Endothelial cell of umbilical vein (primary cell): Measurements from ENCODE around the gene HDDC2. TPM values are rescaled to one million over a fixed set of nuclear protein-coding genes. Genes with fewer than 3 reads are reported as not detected.

ENCODE experiments used
- BruUV-seq: library from RNA; stranded (reverse); fragments of 400-500 nt; replicated peaks from 2 replicates; lab custom pipeline; 2021; lab: Mats Ljungman, UMichigan
- CTCF ChIA-PET: fragments of 300-600, 350-600 bp; sonication (Branson Sonifier 250); formaldehyde crosslinking; loops from one replicate; lab custom pipeline; 2021; ENCODE audit warnings: antibody characterized with exemption, inconsistent platforms; lab: Charles Lee
- POLR2A ChIA-PET: fragments of 300-600, 350-600 bp; sonication (Branson Sonifier 250); formaldehyde crosslinking; loops from one replicate; lab custom pipeline; 2021; ENCODE audit warnings: antibody characterized with exemption, inconsistent platforms; lab: Charles Lee
- DNase-seq: peaks from one replicate; pipeline ENCODE4 v3.0.0-alpha.2; 2011; ENCODE audit warnings: low read depth, low spot score
- FAIRE-seq: peaks from 2 replicates; lab custom pipeline; 2011; peaks lifted over from hg19 to GRCh38; lab: Jason Lieb, UNC
- H2AFZ ChIP-seq: 2 replicates; pipeline ENCODE4 v1.6.0; 2012; ENCODE audit warnings: low read depth, low read length, control low read depth, inconsistent platforms
- H3K27ac ChIP-seq: 2 replicates; pipeline ENCODE4 v1.5.1; 2011; ENCODE audit warnings: low read depth, mild to moderate bottlenecking, control low read depth, low read length, moderate library complexity; ENCODE audit not compliant: insufficient read depth
- H3K27me3 ChIP-seq, 2 experiments: 2 replicates each; pipeline versions ENCODE4 v1.6.0 to v1.6.1; 2011; ENCODE audit warnings: low read length in 2 of 2, mixed read lengths in 1 of 2; ENCODE audit not compliant: control insufficient read depth in 2 of 2, insufficient read depth in 2 of 2
- H3K36me3 ChIP-seq, 2 experiments: 2 replicates in 1 of 2; 3 replicates in 1 of 2; pipeline ENCODE4 v1.5.1; 2011; ENCODE audit warnings: low read length in 2 of 2, mild to moderate bottlenecking in 1 of 2, moderate library complexity in 1 of 2; ENCODE audit not compliant: control insufficient read depth in 2 of 2, insufficient read depth in 2 of 2; ENCODE audit errors: extremely low read depth in 1 of 2
- H3K4me1 ChIP-seq: 3 replicates; pipeline ENCODE4 v1.5.1; 2011; ENCODE audit warnings: mild to moderate bottlenecking, low read length; ENCODE audit not compliant: control insufficient read depth, insufficient read depth; ENCODE audit errors: extremely low read depth
- H3K4me2 ChIP-seq: 2 replicates; pipeline ENCODE4 v1.6.1; 2011; ENCODE audit warnings: low read length, control low read depth, mixed read lengths; ENCODE audit not compliant: insufficient read depth
- H3K4me3 ChIP-seq, 3 experiments: fragments of 200-600 bp in 1 of 3; sonication (generic), shearing (Covaris generic) in 1 of 3; replicated peaks in 1 of 3; 2 replicates each; pipeline ENCODE4 v1.5.1; 2011 to 2016; ENCODE audit warnings: control low read depth in 3 of 3, low read length in 3 of 3, mild to moderate bottlenecking in 2 of 3, inconsistent platforms in 1 of 3, low read depth in 1 of 3, moderate library complexity in 1 of 3; ENCODE audit not compliant: insufficient read depth in 1 of 3
- H3K79me2 ChIP-seq: 2 replicates; pipeline ENCODE4 v1.6.0; 2012; ENCODE audit warnings: low read length, inconsistent platforms; ENCODE audit not compliant: control insufficient read depth, insufficient read depth
- H3K9ac ChIP-seq: replicated peaks from 2 replicates; pipeline ENCODE3; 2011; ENCODE audit warnings: low read length, control low read depth; ENCODE audit not compliant: insufficient read depth; ENCODE audit errors: extremely low read depth
- H3K9me1 ChIP-seq: replicated peaks from 3 replicates; pipeline ENCODE4 v1.6.0; 2011; ENCODE audit warnings: mild to moderate bottlenecking, low read length; ENCODE audit not compliant: control insufficient read depth, insufficient read depth; ENCODE audit errors: extremely low read depth
- H3K9me3 ChIP-seq: replicated peaks from 2 replicates; pipeline ENCODE4 v1.5.1; 2012; ENCODE audit warnings: low read length, inconsistent platforms; ENCODE audit not compliant: control insufficient read depth, insufficient read depth
- H4K20me1 ChIP-seq: replicated peaks from 2 replicates; pipeline ENCODE3; 2011; ENCODE audit warnings: mild to moderate bottlenecking, low read length; ENCODE audit not compliant: control insufficient read depth, insufficient read depth; ENCODE audit errors: extremely low read depth
- EZH2 ChIP-seq: IDR thresholded peaks from 2 replicates; pipeline ENCODE4 v1.6.1; 2012; ENCODE audit warnings: borderline replicate concordance, low read depth, mild to moderate bottlenecking, moderate library complexity, low read length, inconsistent platforms; ENCODE audit not compliant: severe bottlenecking
- FOS ChIP-seq: IDR thresholded peaks from 2 replicates; pipeline ENCODE4 v1.6.1; 2011; ENCODE audit warnings: mild to moderate bottlenecking, low read length, moderate library complexity, borderline replicate concordance; ENCODE audit not compliant: insufficient read depth
- GATA2 ChIP-seq: IDR thresholded peaks from 2 replicates; pipeline ENCODE4 v1.7.0; 2011; ENCODE audit warnings: low read depth, mild to moderate bottlenecking, moderate library complexity, mixed read lengths, low read length; ENCODE audit not compliant: insufficient read length, insufficient read depth
- JUN ChIP-seq: IDR thresholded peaks from 2 replicates; pipeline ENCODE4 v1.6.1; 2011; ENCODE audit warnings: borderline replicate concordance, low read depth; ENCODE audit not compliant: insufficient read length, insufficient read depth
- MYC ChIP-seq: IDR thresholded peaks from one replicate; pipeline ENCODE4 v1.6.1; 2011; ENCODE audit warnings: mild to moderate bottlenecking, low read depth, low read length
- POLR2A ChIP-seq: IDR thresholded peaks from 2 replicates; pipeline ENCODE4 v1.6.1; 2012; ENCODE audit warnings: low read depth, mild to moderate bottlenecking, control low read depth, low read length
- POLR2AphosphoS5 ChIP-seq: IDR thresholded peaks from 2 replicates; pipeline ENCODE4 v1.6.1; 2012; ENCODE audit warnings: low read depth, mild to moderate bottlenecking, control low read depth, low read length, moderate library complexity; ENCODE audit not compliant: insufficient read depth
- dilution Hi-C: fragments of 300-500 bp; cut with MboI; formaldehyde crosslinking; loops from one replicate; pipeline ENCODE4 v1.15.0; 2019; ENCODE audit warnings: low sequenced_read_pairs; ENCODE audit not compliant: extremely low pct_ligation_motif_present
- intact Hi-C: fragments of 100-400 bp; cut with micrococcal nuclease; formaldehyde crosslinking; loops from one replicate; pipeline ENCODE4 v1.10.0; 2022
- polyA plus RNA-seq, 4 experiments: library from polyadenylated mRNA; depleted of rRNA in 3 of 4; stranded (reverse) in 3 of 4; unstranded in 1 of 4; fragments of >200 nt; gene quantifications; 2 replicates each; pipeline versions ENCODE4 v1.2.1 to v1.2.3, GENCODE V29; 2011 to 2012; ENCODE audit warnings: missing spikeins in 1 of 4
- total RNA-seq: library from RNA; stranded (reverse); gene quantifications from 2 replicates; pipeline ENCODE4 v1.2.3, GENCODE V29; 2021
- TF ChIP-seq, protein P1 (sequence below), 2 donors: IDR thresholded peaks; 1 replicate in 1 of 2; 2 replicates in 1 of 2; pipeline ENCODE4 v1.5.1; 2011; ENCODE audit warnings: low read length in 2 of 2, mild to moderate bottlenecking in 2 of 2, moderate library complexity in 2 of 2, control low read depth in 1 of 2, inconsistent platforms in 1 of 2, low read depth in 1 of 2; ENCODE audit not compliant: insufficient read depth in 1 of 2; ENCODE audit errors: extremely low read depth in 1 of 2
- TF ChIP-seq, protein P2 (sequence below): IDR thresholded peaks from 2 replicates; pipeline ENCODE4 v1.6.1; 2011; ENCODE audit not compliant: insufficient read depth, insufficient read length

The HDDC2 gene
- total and polyA plus RNA-seq, 2 donors (not counting 3 experiments of a cell fraction or from before 2014, with no cell fraction given): 12.6 to 13.6 TPM

DNA sequence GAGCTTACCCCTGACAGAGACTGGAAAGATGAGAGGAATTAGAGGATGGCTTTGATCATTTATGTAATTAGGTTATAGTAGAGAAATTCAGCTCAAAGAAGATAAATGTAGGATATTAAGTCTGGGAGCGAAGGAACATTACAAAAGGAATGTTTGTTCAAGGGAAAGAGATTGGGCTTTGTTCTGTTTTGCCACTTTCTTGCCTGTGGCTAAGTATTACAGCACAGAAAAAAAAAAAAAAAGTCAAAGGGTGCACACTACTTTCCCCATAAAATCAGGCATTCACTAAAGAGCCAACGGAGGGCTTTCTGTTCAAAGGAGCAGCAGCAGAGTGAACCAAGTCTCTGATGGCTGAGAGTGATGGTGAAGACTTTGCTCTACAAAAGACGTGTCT is 5.0 kb upstream of the HDDC2 start:
- H3K27me3 ChIP-seq: peaks cover 24 to 27% of the 10 kb centered on the region in 2 experiments
- no peaks in the 10 kb centered on the region for H3K9me3 ChIP-seq
- FAIRE-seq (no peak), DNase-seq (no peak)
- H3K4me3 ChIP-seq: no peak overlapping the region
- ChIA-PET CTCF (interaction anchor here (0.7 to 1.4 kb wide), 3 partner anchors 115 to 436 kb away, joined by 3 to 7 read pairs (median 3); no protein-coding TSS in a partner anchor), POLR2A (no interaction called here)
- no peaks in the 10 kb centered on the region for H3K9me1 ChIP-seq
- no peak for TF ChIP-seq POLR2AphosphoS5
- TF ChIP-seq, protein P1, sequence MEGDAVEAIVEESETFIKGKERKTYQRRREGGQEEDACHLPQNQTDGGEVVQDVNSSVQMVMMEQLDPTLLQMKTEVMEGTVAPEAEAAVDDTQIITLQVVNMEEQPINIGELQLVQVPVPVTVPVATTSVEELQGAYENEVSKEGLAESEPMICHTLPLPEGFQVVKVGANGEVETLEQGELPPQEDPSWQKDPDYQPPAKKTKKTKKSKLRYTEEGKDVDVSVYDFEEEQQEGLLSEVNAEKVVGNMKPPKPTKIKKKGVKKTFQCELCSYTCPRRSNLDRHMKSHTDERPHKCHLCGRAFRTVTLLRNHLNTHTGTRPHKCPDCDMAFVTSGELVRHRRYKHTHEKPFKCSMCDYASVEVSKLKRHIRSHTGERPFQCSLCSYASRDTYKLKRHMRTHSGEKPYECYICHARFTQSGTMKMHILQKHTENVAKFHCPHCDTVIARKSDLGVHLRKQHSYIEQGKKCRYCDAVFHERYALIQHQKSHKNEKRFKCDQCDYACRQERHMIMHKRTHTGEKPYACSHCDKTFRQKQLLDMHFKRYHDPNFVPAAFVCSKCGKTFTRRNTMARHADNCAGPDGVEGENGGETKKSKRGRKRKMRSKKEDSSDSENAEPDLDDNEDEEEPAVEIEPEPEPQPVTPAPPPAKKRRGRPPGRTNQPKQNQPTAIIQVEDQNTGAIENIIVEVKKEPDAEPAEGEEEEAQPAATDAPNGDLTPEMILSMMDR (IDR thresholded peaks at IDR 0.05; ENCODE audit: extremely low read depth in 1 of 2, insufficient read depth in 1 of 2, low read depth in 1 of 2, low read length in 2 of 2): no peak
- TF ChIP-seq FOS: no peak
- no peak for TF ChIP-seq EZH2
- TF ChIP-seq POLR2A: no peak
- TF ChIP-seq JUN: no peak
- TF ChIP-seq, protein P2, sequence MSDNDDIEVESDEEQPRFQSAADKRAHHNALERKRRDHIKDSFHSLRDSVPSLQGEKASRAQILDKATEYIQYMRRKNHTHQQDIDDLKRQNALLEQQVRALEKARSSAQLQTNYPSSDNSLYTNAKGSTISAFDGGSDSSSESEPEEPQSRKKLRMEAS: no peak
- no peak for TF ChIP-seq MYC
- no peak for TF ChIP-seq GATA2
- intact Hi-C loops (no loop called here), dilution Hi-C loops (no loop called here)
- H4K20me1 ChIP-seq: no peaks in the 10 kb centered on the region
- H3K9ac ChIP-seq: no peak overlapping the region
- H3K36me3 ChIP-seq: no peaks in the 10 kb centered on the region
- no peak overlapping the region for H2AFZ ChIP-seq
- H3K4me2 ChIP-seq: no peak overlapping the region
- H3K4me1 ChIP-seq: peaks cover 7% of the 10 kb centered on the region
- H3K27ac ChIP-seq: no peak overlapping the region
- BruUV-seq: no TSS peak
- H3K79me2 ChIP-seq: no peaks in the 10 kb centered on the region
